Superior temporal gyrus (tissue), 1 donor: ENCODE results near the gene NFYA.

ENCODE experiments used
- DNase-seq: peaks from one replicate; pipeline ENCODE4 v3.0.0-alpha.2; 2016; ENCODE audit errors: extremely low spot score

Gene NFYA

DNA sequence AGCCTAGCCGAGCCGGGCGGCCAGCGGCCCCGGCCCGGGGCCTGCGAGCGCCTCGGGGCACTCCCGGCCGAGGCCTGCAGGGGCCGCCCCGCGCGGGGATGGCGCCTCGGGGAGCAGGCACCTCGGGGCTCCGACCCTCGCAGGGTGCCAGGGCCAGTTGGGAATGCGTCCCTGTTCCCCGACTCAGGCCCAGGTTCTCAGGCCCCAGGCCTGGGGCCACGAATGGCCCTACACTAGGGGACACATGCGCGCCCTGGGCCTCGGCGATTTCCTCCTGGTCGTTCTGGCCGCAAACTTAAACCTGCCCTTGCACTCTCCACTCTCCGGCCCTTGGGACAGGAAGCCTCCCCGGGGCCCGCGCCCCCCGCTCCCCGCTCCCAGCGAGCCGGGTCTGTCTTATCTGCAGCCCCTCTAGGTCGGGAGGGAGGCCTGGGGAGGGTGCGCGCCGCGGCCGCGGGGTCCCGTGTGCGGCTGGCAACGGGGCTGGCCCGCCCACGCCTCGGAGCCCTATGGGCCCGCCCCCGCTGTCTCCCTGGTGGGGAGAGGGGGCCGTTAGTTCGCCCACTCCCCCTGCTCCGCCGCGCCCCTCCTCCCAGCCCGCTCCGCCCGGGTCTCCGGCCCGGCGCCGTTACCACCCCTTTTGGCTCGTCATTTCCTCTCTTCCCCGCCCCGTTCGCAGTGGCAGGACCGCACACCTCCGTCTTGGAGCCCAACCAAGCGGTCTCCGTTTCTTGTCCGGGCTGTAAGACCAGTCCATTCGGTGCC is 611 bp downstream of the NFYA start:
- DNase-seq, result peak; percentile 34

DNA sequence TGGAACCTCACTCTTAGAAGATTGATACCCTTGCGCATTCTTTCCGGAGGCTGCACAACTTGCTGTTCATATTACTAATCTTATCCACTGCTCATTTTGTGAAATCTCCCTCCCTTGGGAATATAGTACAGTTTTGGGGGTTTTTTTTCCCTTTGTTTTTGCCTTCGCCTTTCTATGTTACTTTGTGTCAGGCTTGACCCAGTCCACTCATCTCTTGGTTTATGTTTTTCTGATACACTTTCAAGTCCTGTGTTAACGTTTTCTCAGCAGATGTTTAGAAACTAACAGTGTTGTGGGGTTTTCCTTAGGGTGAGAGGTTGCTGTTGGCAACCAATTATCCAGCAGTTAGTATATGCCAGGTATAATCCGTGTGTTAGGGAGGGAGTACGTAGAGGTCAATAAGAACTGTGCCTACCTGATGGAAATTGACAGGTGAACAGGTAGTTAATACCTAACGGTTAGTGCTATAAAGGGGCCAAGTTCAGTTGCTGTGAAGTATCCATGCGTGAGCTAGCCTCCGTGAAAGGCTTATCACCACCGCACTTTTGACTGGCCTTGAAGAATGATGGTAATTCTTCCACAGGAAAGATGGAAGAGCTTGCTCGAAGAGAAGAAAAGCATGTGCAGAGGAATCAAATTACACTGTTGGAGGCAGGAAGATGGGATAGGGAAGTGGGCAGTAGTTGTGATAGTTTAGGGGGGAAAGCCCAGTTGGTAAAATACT is 1.4 kb downstream of the NFYA start:
- peak; percentile 65 for DNase-seq

DNA sequence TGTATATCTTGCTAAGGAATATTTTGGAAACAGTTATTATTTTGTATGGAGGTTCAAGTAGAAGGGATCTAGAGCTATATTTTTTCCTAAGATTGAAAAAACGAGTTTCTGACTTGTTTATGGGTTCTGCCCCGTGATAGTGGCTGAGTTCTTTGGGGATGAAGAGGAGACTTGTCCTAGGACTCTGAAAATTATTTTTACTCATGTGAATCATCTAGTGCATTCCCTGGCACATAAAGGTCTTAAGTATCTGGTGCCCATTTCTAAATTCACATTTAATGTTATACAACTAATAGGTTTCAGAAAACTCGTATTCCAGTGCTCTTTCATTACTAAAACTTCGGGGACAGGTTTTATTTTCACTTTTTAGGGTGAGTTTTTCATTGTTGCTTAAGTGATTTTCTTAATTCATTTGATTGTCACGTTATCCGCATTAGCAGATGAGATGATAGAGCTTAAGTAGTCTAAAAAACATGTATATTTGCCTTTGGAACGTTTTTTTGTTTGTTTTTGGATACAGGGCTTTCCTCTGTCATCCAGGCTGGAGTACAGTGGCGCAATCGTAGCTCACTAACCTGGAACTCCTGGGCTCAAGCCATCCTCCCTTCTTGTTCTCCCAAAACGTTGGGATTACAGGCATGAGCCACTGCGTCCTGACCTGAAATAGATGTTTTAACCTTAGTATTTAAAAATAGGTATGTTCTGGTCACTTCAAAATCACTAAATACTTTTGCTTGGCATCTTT is 2.1 kb downstream of the NFYA start:
- no peak for DNase-seq

DNA sequence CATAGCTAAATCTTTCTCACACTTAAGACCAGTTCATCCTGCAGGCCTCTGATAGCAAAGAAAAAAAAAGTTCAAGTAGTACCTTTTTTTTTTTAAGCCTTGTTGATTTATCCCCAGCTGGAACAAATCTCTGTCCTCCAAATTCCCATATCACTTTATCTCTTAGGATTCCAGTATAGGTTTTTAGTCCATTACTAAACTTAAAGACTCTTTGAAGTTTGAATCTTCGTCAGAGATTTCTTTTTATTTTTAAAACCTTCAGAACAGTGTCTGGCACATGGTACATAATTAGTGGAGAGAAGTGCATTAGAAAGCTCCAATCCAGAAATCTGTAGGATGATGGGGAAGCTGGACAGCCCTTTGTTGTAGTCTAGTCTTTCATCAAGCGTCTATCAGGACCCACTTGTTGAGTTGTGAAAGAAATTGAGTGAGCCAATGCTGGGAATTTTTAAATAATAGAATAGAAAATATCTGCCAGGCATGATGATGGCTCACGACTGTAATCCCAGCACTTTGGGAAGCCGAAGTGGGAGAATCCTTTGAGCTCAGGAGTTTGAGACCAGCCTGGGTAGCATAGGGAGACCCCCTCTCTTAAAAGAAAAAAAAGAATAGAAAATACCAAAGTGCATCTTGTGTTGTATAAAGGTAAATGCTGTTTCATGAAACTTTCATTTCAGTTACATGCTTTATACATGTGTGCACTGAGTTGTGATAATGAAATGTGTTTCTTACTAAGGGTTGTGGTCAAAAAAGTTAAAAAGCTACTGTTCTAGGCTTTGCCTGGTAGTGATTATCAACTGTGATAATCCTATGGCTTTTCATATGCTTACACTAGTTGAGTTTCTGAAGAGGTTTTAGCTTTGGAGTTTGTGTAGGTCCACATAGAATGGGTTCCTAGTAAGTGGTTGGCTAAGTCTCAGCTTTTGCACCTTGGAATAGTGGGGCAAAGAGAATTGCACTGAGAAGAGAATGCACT is 3.2 kb downstream of the NFYA start:
- no peak for DNase-seq

DNA sequence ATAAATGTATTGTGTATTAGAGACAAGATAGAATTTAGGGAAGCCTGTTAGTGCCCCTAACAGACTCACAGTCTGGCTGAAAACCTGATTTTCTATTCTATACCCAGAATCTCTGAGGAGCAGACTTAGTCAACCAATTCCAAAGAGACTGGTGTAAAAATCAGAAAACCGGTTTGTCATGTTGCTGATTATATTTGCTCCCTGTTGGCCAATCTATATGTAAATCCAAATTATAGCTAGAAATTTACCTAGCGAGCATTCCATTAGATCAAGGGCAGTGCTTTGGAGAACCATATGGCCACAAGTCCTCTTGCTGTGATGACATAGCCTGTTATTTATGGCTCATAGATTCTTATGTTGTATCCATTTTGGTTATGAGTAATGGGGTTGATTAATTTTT is 4.8 kb downstream of the NFYA start:
- no peak for DNase-seq

DNA sequence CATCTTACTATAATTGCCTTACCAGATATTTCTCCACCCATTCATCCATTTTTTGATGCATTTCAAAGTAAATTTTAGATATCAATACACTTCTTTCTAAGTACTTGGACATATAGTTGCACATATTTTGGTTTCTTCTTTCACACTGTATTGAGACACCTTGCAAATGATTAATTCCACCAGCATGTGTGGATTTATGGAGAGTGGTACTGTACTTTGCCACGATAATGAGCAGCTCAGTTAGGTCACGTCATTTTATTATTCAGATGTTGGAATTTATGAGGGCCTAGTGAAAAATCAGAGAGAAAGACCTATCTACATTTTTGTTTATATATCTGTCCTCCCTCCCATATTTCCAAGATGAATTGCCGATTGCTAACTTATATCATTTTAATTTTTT is 5.3 kb downstream of the NFYA start:
- DNase-seq, result no peak

DNA sequence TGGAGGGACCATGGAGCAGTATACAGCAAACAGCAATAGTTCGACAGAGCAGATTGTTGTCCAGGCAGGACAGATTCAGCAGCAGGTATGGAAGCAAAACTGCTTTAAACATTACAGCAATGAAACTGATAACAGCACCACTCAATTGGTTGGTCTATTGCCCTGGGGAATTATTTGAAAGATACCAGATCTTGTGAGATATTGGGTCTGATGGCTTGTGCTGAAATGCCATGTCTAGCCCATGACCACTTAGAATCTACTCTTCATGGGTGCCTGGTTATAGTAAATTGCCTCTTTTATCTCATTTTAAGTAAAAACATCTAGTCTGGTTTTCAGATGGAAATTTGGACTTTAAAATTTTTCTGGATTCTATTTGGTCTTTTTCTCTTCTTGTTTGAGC is 6.3 kb downstream of the NFYA start:
- no peak for DNase-seq

DNA sequence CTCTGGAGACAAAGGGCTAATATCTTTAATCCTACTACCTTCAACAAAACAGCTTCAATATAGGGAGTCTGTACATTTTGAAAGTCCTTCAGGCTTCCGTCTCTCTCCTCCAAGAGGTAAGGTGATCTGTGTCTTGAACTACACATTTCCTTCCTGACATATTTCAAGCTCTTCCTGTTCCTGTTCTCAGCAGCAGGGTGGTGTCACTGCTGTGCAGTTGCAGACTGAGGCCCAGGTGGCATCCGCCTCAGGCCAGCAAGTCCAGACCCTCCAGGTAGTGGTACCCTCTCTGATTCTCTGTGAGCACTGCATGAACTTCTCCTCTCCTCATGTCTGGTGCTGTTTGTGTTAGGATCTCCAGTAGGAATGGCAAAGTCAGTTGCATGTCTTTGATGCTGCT is 7.8 kb downstream of the NFYA start:
- no peak for DNase-seq

DNA sequence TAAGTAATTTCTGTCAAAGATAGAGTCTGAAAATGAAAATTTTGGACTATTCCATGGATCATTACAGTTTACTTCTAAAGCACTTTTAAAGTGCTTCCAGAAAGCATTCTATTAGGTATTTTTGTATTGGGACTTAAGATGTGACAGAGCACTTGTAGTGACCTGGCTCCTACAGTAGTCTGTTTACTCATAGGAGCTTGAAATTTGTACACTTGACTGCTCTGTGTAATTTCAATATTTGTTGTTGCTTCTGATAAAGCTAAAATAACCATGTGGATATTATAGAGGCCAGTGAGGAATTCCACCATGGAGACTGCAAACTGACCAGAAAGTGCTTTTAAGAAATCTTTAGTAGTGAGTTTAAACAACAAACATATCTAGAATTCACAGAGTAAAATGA is 10.3 kb downstream of the NFYA start:
- no peak for DNase-seq

DNA sequence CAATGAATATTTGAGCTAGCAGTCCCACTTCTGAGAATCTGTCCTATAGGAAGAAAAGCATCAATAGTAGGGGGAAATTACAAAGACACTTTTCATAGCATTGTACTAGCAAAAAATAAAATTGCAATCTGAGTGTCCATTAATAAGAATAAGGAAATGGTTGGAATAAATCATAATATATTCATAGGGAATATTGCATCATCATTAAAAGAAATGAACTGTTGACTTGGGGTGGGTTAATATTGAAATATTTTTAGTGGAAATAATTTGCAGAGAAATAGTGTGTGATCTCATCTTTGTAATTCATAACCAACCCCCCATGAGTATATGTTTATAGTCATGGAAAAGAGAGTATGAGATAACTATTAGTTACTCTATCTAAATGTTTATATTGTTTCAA is 12.4 kb downstream of the NFYA start:
- no peak for DNase-seq

DNA sequence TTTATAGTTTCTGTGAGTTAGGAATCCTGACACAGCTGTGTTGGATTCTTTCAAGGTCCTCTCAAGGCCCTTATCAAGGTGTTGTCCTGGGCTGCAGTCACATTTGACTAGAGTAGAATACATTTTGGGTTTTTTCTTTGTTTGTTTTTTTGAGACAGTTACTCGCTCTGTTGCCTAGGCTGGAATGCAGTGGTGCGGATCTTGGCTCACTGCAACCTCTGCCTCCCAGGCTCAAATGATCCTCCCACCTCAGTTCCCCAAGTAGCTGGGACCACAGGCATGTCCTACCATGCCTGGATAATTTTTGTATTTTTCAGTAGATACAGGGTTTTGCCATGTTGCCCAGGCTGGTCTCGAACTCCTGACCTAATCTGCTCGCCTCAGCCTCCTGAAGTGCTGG is 15.7 kb downstream of the NFYA start:
- DNase-seq, result no peak

DNA sequence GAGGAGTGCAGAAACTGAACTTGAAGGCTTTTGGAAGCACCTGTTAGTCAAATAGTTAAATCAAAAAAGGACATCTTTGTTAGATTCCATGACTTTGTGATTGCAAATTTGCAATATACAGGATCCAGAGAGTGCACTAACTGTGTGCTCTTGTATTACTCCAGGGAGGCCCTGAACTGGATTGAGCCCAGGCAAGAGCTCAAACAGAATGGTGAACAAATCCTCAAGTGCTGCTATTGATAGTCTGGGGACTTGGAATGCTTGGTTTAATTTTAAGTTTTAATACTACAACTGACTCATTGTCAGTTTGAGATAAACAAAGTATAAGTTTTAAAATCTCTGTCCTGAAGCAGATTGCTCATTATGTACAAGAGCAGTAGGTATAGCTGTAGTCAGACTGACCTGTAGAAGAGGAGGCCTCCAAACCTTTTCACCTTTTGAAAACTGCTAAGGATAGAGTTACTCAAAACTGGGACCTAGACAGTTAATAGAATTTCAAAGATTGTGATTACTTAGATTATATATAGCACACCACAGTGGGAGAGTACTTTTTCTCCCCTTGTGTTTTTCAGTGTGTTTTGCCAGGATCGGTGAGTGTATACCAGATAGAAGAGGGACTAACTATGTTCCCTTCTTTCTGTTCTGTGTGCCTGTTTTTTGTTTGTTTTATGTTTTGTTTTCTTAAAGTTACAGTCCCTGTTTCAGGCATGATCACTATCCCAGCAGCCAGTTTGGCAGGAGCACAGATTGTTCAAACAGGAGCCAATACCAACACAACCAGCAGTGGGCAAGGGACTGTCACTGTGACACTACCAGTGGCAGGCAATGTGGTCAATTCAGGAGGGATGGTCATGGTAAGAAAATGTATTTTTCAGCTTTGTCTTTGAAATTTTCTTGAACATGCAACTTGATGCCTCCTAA is 18.3 kb downstream of the NFYA start:
- DNase-seq, result no peak

DNA sequence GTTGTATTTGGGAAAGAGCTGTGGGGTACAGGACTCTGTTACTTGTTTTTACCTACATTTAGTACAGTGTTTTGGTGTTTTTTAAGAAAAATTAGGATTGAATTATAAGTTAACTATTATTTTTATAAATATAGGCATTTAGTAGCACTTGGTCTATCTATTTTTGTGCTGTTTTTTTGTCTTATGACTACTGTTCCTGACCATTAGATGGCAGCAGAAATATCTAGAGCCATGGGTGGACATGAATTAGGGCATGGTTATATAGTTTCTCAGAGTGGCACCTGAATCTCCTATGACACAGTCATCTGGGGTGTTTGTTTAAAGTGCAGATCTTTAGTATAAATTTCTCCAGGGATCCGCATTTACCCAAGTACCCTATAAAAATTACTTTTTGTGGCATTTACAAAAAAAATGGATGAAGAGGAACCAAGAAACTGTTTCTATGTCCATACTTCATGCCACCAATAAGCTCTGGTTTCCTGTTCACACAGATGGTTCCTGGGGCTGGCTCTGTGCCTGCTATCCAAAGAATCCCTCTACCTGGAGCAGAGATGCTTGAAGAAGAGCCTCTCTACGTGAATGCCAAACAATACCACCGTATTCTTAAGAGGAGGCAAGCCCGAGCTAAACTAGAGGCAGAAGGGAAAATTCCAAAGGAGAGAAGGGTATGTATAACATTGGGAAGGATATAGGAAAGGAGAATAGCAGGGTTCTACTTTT is 19.8 kb downstream of the NFYA start:
- DNase-seq, result peak; percentile 43

DNA sequence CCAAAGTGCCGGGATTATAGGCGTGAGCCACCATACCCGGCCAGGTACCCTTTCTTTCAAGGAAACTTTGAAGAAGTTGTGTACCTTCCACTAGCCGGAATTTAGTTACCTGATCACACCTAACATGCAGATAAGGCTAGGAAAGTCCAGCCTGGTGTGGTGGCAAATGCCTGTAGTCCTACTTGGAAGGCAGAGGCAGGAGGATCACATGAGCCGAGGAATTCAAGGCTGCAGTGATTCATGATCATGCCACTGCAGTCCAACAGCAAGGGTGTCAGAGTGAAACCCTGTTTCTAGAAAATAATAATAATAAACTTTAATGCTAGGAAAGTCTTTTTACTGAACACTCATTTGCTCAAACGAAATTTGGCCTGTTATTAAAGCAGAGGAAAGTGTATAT is 21.0 kb downstream of the NFYA start:
- DNase-seq, result no peak

DNA sequence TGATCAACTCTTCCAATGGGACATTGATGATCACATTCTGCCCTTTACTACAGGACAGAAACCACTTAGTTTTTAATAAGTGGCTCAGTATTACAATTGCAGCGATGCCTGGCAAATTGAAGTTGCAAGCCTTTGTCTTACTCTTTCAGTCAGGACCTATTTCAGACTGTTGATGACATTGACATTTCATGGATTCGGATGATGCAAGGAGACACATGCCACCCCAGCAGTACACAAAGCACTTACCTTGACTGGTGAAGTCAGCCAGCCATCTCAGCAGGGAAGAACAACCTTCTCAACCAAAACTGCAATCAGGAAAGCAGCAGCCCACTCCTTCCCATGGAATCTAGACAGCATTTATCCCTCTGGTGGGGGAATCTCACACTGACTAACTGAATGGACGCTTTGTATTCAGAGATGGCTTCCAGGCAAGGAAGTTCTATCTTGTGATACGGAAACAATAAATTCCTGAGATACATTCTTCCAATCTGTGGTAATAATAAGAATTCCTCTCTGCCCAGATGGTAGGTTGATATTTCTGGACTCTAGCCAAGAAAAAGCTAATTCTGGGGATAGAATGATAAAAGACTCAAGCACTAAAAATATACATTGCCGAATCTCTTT is 24.8 kb downstream of the NFYA start:
- DNase-seq, result no peak

DNA sequence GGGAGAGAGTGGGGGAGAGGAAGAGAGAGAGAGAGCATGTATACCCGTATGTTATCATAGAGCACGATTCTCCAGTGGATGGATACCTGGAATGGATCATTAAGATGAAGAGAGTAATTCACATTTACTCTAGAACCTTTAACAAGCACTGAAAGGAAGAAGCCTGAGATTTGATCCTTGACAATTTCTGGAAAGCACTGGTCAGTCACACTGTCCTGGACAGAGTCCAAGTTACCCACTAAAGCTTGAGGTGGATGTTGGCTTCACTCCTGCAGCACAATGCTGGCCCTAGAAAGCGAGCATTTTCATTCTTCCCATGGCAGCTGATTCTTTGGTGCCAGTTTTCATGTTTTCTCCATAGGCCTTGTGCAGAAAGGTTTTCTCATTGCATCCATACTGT is 25.6 kb downstream of the NFYA start:
- no peak for DNase-seq

DNA sequence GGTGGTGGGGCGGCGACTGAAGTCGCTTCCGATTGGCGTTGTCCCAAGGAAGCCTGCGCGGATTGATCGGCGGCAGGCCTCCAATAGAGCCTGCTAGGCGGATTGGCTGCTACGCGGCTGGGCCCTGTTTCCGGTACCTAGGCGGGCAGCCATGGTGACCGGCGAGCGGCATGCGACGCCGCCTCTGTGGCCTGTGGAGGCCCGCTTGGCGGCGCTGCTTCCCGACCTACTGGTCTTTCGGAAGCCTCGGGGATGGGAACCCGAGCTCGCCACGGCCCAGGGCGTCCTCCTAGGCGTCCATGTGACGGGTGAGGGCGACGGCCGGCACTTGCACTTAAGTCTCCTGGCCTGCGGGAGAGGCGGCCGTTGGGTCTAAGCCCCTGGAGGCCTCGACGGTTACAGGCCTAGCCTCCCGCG is 28.1 kb downstream of the NFYA start:
- no peak for DNase-seq

DNA sequence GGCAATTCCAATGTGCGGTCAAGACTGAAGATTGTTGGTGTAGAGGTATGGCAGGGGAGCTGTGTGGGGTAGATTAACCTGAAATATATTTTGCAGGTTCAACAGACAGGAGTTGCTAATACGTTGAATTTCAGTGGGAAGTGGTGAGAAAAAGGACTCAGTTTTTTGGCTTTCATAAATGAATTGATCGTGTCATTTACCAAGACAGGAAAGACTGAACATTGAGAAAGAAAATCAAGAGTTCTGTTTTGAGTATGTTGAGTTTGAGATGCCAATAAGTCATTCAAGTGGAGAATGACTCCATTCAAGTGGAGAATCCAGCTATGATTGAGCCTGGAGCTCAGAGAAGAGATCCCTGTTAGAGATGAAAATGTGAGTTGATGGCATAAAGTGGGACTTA is 31.1 kb downstream of the NFYA start:
- no peak for DNase-seq

DNA sequence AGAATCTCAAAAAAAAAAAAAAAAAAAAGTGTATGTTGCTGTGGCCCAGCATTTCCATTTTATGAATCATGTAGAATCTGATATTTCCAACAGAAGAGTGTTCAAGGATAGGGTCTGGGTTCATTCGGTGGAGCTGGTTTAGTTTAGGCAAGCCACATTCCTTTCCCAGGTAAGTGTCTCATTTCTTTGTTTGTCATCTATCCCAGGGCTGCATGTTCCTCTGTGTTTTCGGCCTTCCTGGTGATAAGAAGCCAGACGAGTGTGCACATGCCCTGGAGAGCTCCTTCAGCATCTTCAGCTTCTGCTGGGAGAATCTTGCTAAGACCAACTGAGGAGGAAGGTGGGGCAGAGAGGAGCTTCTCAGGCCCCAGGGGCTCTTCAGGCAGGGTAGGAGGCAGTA is 38.2 kb downstream of the NFYA start:
- no peak for DNase-seq
